Hematopoietic multipotent progenitor cell treated with erythropoietin and hydrocortisone succinate and interleukin-3 and kit ligand, for 4 days (in vitro differentiated cells): ENCODE results near the gene SHBG.

Experiments used
- DNase-seq: peaks from one replicate; pipeline ENCODE4 v3.0.0-alpha.2; 2015

The SHBG gene

DNA sequence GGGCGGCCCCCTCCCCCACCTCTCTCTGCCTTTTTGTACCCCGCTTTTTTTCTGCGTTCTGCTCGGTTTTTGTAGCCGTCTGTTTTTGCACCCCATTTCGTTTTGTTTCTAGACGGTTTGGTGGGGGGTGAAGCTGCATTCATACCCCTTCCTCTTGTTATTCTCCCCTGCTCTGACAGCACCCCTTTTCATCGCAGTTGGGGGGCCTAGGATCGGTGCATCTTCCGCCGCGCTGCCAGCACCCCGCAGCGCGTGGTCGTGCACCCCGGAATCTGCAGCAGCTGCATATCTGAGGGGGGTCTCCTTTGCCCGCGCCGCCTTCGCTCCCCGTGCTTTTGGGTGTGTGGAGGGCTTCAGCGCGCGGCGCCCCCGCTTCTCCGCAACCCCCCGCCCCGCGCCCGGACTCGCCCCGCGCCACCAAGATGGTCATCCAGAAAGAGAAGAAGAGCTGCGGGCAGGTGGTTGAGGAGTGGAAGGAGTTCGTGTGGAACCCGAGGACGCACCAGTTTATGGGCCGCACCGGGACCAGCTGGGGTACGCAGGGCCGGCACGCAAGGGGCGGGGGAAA, 21.2 kb downstream of the SHBG start:
- DNase-seq, result no peak

DNA sequence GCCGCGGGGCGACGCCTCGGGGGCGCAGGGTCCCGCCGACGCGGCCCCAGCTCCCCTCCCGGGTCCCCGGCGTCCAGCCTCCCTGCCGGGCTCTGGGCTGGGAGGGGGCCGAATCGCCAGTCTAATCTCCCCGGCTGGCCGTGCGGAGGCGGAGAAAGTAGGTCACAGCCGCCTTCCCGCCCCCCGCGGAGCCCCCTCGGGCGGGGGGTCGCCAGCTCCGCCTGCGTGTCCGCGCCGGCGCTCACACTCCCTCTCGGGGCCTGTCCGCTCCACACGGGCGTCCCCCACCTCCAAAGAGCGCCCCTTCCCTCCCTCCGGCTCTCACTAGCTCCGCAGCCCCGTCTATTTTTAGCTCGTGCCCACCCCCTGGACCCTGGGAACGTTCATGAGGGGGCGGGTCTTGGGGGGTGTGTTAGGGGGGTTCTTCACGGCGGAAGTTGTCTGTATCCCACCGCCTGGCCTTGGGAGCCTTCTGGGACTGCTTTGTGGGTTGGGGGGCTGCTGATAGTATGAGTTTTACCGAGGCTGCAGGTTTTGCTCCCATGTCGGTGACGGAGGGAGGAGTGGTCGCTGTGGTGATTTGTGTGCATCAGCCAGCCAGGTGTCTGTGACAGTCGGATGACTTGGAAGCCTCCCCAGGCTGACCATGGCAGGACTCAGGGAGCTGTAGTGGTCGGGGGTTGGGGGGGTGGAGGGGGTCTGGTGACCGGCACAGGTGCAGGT, 21.9 kb downstream of the SHBG start:
- DNase-seq, result no peak

- DNase-seq, result no peak
Measured at GRCh38 chr17:7652388-7653356, 22.7 kb downstream of the SHBG start.

- DNase-seq, result no peak
Measured at GRCh38 chr17:7654832-7655540, 25.1 kb downstream of the SHBG start.

- DNase-seq, result no peak
Measured at GRCh38 chr17:7655541-7655840, 25.6 kb downstream of the SHBG start.

GRCh38 chr17:7656958-7657609, 27.1 kb downstream of the SHBG start:
- DNase-seq, result no peak

GRCh38 chr17:7667656-7668406, 37.9 kb downstream of the SHBG start:
- no peak for DNase-seq

- DNase-seq, result no peak
Measured at GRCh38 chr17:7668482-7668881, 38.5 kb downstream of the SHBG start.

DNA sequence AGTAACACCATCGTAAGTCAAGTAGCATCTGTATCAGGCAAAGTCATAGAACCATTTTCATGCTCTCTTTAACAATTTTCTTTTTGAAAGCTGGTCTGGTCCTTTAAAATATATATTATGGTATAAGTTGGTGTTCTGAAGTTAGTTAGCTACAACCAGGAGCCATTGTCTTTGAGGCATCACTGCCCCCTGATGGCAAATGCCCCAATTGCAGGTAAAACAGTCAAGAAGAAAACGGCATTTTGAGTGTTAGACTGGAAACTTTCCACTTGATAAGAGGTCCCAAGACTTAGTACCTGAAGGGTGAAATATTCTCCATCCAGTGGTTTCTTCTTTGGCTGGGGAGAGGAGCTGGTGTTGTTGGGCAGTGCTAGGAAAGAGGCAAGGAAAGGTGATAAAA, 43.3 kb downstream of the SHBG start:
- peak; percentile 64 for DNase-seq

- no peak for DNase-seq
Measured at GRCh38 chr17:7674934-7675333, 45.0 kb downstream of the SHBG start.

DNA sequence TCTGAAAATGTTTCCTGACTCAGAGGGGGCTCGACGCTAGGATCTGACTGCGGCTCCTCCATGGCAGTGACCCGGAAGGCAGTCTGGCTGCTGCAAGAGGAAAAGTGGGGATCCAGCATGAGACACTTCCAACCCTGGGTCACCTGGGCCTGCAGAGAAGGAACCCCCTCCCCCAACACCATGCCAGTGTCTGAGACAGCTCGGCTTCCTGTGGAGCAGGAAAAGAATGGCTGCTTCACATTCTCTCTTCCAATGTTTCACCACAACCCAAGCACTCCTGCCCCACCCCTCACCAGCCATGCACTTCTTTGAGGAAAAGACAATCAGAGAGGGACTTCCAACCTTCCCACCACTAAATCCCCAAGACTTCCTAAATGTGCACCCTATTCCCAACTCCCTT, 46.6 kb downstream of the SHBG start:
- DNase-seq, result no peak

- DNase-seq, result no peak
Measured at GRCh38 chr17:7677388-7678067, 47.6 kb downstream of the SHBG start.
